ENCODE results near the gene PGGHG. TPM values are rescaled to one million over a fixed set of nuclear protein-coding genes. Genes with fewer than 3 reads are reported as not detected.
A peak's percentile ranks its signal among the peaks of the same experiment; 100 is the strongest.
"Not testable (repeated sequence)": the region's sequence is repeated elsewhere in the genome, so short reads cannot be mapped to it uniquely, and the experiment has no call there.

Gene PGGHG
- total RNA-seq, 2 experiments from 2014 or later: 214 to 229 TPM

DNA sequence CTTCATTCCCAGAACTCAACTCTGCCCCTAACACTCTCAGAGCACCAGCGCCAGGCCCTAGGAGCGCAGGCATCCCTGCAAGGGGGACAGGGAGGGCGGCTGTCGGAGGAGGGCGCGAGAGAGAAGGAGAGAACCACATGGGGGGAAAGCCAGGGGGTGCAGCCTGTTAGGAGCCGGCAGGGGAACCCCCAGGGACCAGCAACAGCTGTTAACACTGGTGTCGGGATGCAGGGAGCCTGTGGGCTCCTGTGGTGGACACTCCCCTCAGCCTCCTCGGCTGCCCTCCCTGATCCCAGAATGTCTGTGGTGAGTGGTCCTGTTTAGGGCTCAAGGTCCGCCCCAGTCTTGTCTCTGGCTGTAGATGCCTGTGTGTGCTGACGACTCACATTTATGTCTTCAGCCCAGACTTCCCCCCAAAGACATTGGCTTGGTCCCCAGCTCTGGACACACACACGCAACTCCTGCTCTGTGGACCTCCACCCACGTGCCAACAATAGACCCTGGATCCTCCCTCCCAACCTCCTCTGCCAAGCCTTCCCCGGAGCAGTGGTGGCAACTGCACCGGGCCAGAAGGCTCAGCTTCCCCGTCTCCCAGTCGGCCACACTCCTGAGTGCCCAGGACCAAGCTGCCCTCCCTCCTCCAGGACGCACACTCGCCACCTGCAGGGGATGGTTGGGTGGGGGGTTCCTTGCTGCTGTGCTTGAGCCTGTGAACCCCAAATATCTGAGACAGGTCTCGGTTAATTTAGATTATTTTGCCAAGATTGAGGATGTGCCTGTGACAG lies 11.2 kb downstream of the PGGHG start:
- Mint-ChIP-seq H3K27me3 (peaks cover 20% of the 10 kb centered on the region), H3K27ac (no peak overlapping the region), H3K4me3 (no peak overlapping the region), H3K36me3 (peaks cover under 1% of the 10 kb centered on the region), H3K9me3 (ENCODE audit: low read depth) (no peaks in the 10 kb centered on the region), H3K4me1 (peaks cover 46% of the 10 kb centered on the region)
- DNase-seq (no peak), ATAC-seq (no peak)
- CTCF ChIA-PET: interaction anchor here (0.8 to 3.5 kb wide), 4 partner anchors 42 to 97 kb away, joined by 3 to 13 read pairs (median 4); no protein-coding TSS in a partner anchor

DNA sequence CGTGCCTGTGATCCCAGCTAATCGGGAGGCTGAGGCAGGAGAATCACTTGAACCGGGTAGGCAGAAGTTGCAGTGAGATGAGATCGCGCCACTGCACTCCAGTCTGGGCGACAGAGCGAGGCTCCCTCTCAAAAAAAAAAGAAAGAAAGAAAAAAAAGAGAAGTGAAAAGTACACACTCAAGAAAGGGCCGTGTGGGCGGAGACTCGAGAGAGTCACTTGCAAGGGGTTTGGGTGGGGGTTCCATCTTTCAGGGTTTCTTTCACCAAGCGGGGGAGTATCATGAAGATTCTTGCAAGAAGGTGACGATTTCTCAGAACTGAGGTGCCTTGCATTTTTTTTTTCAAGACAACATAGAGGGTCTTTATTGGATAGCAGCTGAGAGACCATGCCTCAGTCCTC lies 14.4 kb downstream of the PGGHG start:
- Mint-ChIP-seq H3K4me1 (peaks cover 43% of the 10 kb centered on the region), H3K4me3 (no peak overlapping the region), H3K27me3 (peaks cover 20% of the 10 kb centered on the region), H3K27ac (peak overlapping the region; percentile 53), H3K36me3 (peaks cover 4% of the 10 kb centered on the region), H3K9me3 (ENCODE audit: low read depth) (no peaks in the 10 kb centered on the region)
- ATAC-seq (no peak), DNase-seq (no peak)
- CTCF ChIA-PET: interaction anchor here (1.1 to 5.8 kb wide), 6 partner anchors 9 to 62 kb away, joined by 4 to 54 read pairs (median 25); partner anchors contain the start of gene PGGHG

DNA sequence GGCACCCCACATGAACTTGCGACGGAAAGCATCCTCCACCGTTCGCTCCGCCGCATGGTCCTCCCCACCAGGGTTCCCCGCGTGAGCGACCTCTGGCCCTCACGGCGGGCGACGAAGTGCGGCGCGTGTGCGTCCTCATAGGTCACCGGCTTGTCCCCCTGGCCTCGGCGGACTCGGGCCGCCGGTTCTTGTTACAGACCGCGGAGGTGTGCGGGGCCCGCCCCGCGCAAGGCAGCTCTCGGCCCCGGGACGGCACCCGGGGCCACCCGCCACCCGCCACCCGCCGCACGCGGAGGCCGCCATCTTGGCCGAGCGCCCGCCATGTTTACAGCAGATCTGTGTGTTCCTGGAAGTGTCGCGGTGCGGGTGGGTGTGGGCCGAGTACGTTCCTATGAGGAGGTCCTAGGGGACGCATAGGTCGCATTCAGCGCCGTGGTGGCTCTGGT lies 15.2 kb downstream of the PGGHG start:
- Mint-ChIP-seq H3K27me3 (peaks cover 20% of the 10 kb centered on the region), H3K27ac (no peak overlapping the region), H3K4me1 (peaks cover 41% of the 10 kb centered on the region), H3K36me3 (peaks cover 10% of the 10 kb centered on the region), H3K4me3 (no peak overlapping the region), H3K9me3 (ENCODE audit: low read depth) (no peaks in the 10 kb centered on the region)
- CTCF ChIA-PET: interaction anchor here (0.8 to 5.8 kb wide), 15 partner anchors 10 to 215 kb away, joined by 3 to 54 read pairs (median 14); partner anchors contain the start of genes PGGHG and PTDSS2
- DNase-seq: no peak
- no peak for ATAC-seq

DNA sequence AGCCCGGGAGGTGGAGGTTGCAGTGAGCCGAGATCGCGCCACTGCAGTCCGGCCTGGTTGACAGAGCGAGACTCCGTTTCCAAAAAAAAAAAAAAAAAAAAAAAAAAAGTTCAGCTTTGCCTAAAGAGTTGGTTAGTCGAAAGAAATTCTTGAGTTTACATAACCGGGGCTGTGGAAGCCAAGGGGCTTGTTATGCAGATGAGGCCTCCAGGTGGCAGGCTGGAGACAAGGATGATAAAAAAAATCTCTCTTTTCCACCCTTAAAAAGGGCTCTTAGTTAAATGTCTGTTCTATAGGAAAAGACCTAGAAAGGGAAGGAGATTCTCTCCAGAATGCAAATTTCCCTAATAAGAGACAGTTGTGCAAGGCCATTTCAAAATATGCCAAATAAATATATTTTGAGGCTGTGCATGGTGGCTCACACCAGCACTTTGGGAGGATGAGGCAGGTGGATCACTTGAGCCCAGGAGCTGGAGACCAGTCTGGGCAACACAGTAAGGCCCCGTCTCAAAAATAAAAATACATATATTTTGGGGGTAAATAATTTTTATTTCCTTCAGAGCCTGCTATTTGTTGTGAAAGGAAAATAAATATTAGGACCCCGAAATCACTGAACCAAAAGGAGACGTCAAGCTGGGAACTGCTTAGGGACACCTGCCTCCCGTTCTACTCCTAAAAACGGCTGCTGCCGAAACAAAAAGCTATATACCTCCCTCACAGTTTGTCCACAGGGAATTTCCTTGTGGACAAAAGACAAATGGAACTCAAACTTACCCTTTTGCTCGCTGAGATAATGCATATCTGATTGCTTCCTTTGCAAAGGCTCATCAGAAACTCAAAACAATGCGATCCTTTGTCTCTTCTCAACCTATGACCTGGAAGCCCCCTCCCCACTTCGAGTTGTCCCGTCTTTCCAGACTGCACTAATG lies 16.3 kb downstream of the PGGHG start:
- H3K9me3 Mint-ChIP-seq (ENCODE audit: low read depth): no peaks in the 10 kb centered on the region
- CTCF ChIA-PET: interaction anchor here (0.7 to 5.8 kb wide), 26 partner anchors 11 to 421 kb away, joined by 3 to 54 read pairs (median 6); partner anchors contain the start of genes NLRP6, PGGHG and PTDSS2
- H3K27ac Mint-ChIP-seq: no peak overlapping the region
- peaks cover 19% of the 10 kb centered on the region for H3K36me3 Mint-ChIP-seq
- ATAC-seq (no peak), DNase-seq (peak; percentile 81)
- H3K4me3 Mint-ChIP-seq: no peak overlapping the region
- peaks cover 17% of the 10 kb centered on the region for H3K27me3 Mint-ChIP-seq
- peaks cover 46% of the 10 kb centered on the region for H3K4me1 Mint-ChIP-seq

DNA sequence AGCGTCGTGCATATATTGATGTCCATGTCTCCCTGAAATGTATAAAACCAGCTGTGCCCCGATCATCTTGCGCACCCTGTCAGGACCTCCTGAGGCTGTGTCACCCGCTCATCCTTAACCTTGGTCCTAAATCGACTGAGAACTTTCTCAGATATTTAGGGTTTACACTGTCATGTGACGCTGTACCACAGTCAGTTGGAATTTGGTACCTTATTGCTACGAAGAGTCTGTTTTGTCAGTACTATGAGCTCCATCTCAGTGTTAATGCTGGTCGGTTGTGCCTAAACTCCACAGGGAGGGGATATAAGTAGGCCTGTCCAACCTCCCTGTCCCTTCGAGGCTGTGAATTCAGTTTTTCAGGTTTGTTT lies 16.9 kb downstream of the PGGHG start:
- H3K27me3 Mint-ChIP-seq: peaks cover 11% of the 10 kb centered on the region
- CTCF ChIA-PET: interaction anchor here (0.7 to 5.8 kb wide), 21 partner anchors 11 to 420 kb away, joined by 3 to 54 read pairs (median 7); partner anchors contain the start of genes NLRP6, PGGHG and PTDSS2
- H3K36me3 Mint-ChIP-seq: peaks cover 19% of the 10 kb centered on the region
- DNase-seq: no peak
- no peak overlapping the region for H3K27ac Mint-ChIP-seq
- H3K4me3 Mint-ChIP-seq: no peak overlapping the region
- no peak for ATAC-seq
- H3K9me3 Mint-ChIP-seq (ENCODE audit: low read depth): no peaks in the 10 kb centered on the region
- peaks cover 46% of the 10 kb centered on the region for H3K4me1 Mint-ChIP-seq

DNA sequence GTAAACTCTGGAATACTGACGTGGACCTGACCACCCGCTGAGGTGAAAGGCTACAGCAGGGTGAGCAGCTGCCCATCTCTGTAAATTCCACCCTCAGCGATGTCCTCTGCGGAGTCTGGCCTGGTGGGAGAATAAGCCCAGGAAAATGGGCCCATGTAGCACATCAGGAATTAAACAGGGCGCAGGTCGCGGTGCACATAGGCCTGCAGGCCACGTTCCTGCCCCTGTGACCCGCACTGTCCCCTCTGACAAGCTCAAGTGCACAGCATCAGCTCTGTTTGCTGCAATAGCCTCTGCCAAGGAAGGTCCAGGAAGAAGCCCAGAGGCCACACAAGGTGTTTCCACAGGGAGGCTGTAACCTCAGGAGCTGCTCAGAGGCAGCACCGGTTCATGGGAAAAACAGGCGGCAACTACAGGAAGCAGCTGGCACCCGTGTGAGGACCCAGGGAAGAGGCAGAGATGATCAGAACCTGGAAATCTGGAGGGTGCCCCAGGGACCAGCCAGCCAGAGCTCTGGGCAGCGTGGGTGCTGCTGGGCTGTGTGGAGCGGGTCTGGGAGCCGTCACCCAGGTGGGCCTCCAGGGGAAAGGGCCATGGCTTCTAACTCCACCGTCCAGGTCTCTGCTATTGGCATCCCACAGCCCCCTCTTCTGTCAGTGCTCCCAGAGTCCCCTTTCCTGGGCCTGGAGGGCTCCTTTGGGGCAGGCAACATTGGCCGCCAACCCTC lies 17.9 kb downstream of the PGGHG start:
- ATAC-seq (no peak), DNase-seq (no peak)
- peak overlapping the region; percentile 92 for H3K27ac Mint-ChIP-seq
- H3K9me3 Mint-ChIP-seq (ENCODE audit: low read depth): no peaks in the 10 kb centered on the region
- H3K27me3 Mint-ChIP-seq: peaks cover 7% of the 10 kb centered on the region
- H3K36me3 Mint-ChIP-seq: peaks cover 19% of the 10 kb centered on the region
- H3K4me3 Mint-ChIP-seq: peak overlapping the region; percentile 40
- CTCF ChIA-PET: interaction anchor here (0.8 to 5.8 kb wide), 16 partner anchors 10 to 212 kb away, joined by 3 to 54 read pairs (median 10); partner anchors contain the start of genes NLRP6, PGGHG and PTDSS2
- peaks cover 46% of the 10 kb centered on the region for H3K4me1 Mint-ChIP-seq

DNA sequence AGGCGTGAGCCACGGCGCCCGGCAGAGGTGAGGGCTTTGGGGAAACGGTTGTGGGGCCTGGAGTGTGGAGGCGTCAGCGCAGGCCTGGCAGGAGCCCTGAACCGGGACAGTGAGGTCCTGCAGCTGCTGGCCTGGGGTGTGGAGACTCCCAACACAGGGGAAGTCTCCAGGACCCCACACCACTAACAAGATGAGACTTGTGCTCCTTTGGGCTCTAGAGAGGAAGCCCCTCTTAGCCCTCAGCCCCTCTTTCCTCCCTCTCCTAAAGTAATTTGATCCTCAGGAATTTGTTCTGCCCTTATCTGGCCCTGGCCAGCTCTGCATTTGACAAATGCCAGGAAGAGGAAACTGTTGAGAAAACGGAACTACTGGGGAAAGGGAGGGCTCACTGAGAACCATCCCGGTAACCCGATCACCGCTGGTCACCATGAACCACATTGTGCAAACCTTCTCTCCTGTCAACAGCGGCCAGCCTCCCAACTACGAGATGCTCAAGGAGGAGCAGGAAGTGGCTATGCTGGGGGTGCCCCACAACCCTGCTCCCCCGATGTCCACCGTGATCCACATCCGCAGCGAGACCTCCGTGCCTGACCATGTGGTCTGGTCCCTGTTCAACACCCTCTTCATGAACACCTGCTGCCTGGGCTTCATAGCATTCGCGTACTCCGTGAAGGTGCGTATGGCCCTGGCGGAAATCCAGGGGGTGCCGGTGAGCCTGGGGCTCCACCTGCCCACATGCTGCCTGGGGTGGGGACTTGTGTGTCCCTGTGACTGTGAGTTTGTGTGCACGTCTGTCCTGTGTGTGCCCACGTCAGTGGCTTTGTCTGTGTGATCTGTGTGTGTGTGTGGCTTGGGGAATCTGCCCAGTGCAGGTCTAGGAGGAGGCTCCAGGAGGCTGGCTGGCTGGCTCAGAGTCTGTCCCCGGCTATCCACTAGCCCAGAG lies 19.1 kb downstream of the PGGHG start, which contains the start of gene IFITM2:
IFITM2 (plus strand) TSS at position 51 of the 943 bp plus-strand sequence; CDS start at position 428, 377 bp downstream.
- CTCF ChIA-PET: interaction anchor here (0.6 to 5.0 kb wide), 6 partner anchors 9 to 211 kb away, joined by 3 to 31 read pairs (median 8); partner anchors contain the start of gene SIGIRR
- not testable (repeated sequence) for H3K27me3 Mint-ChIP-seq; H3K9me3 Mint-ChIP-seq (ENCODE audit: low read depth)
- Mint-ChIP-seq H3K4me1 (peaks cover 47% of the 10 kb centered on the region), H3K27ac (peak within 1 kb of the TSS; percentile 92), H3K4me3 (peak within 1 kb of the TSS; percentile 96), H3K36me3 (peaks cover 19% of the 10 kb centered on the region)
- ATAC-seq: peak; percentile 41
- peak; percentile 90 for DNase-seq

DNA sequence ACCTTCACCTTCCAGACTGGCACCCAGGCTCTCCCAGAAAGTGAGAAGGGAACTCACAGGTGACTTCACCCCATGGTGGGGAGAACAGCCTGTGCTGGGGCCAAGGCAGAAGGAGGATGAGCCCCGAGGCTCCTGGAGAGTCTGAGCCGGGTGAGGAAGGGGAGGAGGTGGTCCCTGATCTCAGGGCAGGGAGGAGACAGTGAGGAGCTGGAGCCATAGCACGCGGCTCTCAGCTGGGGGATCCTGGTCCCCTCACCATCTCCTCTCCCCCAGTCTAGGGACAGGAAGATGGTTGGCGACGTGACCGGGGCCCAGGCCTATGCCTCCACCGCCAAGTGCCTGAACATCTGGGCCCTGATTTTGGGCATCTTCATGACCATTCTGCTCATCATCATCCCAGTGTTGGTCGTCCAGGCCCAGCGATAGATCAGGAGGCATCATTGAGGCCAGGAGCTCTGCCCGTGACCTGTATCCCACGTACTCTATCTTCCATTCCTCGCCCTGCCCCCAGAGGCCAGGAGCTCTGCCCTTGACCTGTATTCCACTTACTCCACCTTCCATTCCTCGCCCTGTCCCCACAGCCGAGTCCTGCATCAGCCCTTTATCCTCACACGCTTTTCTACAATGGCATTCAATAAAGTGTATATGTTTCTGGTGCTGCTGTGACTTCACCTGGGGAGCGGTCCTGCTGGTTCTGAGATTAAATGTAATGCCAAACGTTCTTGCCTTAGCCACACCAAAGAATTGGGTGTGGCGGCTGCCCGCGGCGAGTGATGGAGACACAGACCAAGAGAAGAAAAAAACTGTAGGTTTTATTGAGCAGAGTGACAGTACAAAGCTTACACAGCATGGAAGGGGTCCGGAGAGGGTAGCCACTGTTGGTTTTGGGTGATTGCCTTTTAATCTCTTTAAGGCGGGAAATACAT lies 20.1 kb downstream of the PGGHG start:
- not testable (repeated sequence) for DNase-seq
- peaks cover 46% of the 10 kb centered on the region for H3K4me1 Mint-ChIP-seq
- CTCF ChIA-PET: interaction anchor here (0.9 to 1.7 kb wide), 11 partner anchors 8 to 227 kb away, joined by 3 to 6 read pairs (median 4); partner anchors contain the start of gene IFITM5

DNA sequence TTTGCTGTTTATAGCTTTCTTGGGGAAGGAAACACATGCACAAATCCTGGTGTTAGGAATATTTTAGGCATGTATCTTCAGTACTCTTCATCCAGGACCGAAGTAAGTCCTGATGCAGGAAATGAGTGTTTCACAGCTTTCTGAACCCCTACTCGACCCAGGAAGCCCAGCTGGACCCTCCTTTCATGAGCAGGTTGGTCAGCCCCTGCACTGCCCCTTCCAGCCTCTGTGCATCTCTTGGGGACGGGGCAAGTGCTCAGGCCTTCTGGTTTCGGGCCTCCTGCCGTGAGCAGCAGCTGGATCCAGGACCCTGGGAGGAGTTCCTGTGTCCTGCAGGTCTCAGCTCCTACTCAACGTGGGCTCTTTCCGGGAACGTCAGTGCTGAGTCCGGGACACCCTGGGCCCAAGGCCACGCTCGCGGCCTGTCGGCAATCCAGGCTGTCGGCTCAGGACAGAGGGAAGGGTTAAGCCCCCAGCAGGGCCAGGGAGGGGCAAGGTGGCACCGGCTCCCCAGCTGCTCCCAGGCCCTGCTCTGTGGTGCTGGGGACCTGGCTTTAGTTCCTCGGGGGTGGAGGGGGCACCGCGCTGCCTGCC lies 21.1 kb downstream of the PGGHG start:
- H3K27me3 Mint-ChIP-seq; H3K9me3 Mint-ChIP-seq (ENCODE audit: low read depth); ATAC-seq; DNase-seq: not testable (repeated sequence)
- Mint-ChIP-seq H3K36me3 (peaks cover 33% of the 10 kb centered on the region), H3K4me1 (peaks cover 43% of the 10 kb centered on the region), H3K27ac (peak overlapping the region; percentile 92), H3K4me3 (peak overlapping the region; percentile 96)
- CTCF ChIA-PET: interaction anchor here (1.0 to 1.7 kb wide), 9 partner anchors 7 to 226 kb away, joined by 3 to 6 read pairs (median 4); partner anchors contain the start of gene IFITM5

More for the DNA sequence above, 20.1 kb downstream of the PGGHG start:
- not testable (repeated sequence) for H3K27me3 Mint-ChIP-seq; ATAC-seq; H3K9me3 Mint-ChIP-seq (ENCODE audit: low read depth)
- peak overlapping the region; percentile 96 for H3K4me3 Mint-ChIP-seq
- peak overlapping the region; percentile 92 for H3K27ac Mint-ChIP-seq
- peaks cover 22% of the 10 kb centered on the region for H3K36me3 Mint-ChIP-seq

DNA sequence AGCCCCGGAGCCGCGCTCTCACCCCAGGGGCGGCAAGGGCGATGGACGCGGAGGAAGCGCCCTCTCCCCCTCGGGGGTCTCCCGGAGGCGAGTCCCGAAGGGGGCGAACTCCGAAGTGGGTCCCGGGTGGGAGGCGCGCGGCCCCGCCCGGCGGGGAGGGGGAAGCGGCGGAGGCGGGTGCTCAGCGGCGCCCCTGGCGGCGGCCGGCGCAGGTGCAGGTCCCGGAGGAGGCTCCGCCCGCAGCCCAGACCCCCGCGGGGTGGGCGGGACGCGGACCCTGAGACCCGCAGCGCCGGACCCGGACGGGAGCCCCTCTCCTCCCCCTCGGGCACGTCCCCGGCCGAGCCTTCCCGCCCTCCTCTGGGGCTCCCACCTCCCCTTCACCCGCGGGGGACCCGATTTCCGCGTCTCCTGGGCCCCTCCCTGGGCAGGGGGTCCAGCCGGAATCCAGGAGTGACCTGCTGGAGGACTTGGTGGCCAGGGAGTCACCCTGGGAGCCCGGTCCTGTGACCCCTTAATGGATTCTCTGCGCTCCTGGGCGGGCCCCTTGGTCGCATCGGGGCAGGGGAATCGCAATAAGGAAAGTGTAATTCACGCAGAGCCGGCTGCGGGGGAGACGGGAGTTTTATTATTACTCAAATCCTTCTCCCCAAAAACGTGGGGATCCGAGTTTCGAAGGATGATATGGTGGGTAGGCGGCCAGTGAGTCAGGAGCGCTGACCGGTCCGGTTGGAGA lies 22.3 kb downstream of the PGGHG start:
- H3K4me3 Mint-ChIP-seq: peak overlapping the region; percentile 97
- peaks cover 37% of the 10 kb centered on the region for H3K4me1 Mint-ChIP-seq
- not testable (repeated sequence) for DNase-seq; H3K27me3 Mint-ChIP-seq; H3K9me3 Mint-ChIP-seq (ENCODE audit: low read depth)
- peak; percentile 10 for ATAC-seq
- CTCF ChIA-PET: interaction anchor here (1.4 to 2.1 kb wide), 3 partner anchors 15 to 44 kb away, joined by 5 to 12 read pairs (median 7); no protein-coding TSS in a partner anchor
- H3K27ac Mint-ChIP-seq: peak overlapping the region; percentile 99
- peaks cover 42% of the 10 kb centered on the region for H3K36me3 Mint-ChIP-seq
